SK-N-MC (cell line): ENCODE data around the gene AUNIP.

Source experiments
- DNase-seq: peaks from one replicate; pipeline ENCODE4 v3.0.0-alpha.2; 2011; ENCODE audit warnings: low read depth, low spot score
- H3K27ac ChIP-seq: fragments of 200-600 bp; sonication (generic); 2 replicates; pipeline ENCODE4 v1.5.1; 2016; ENCODE audit warnings: mixed run types
- H3K36me3 ChIP-seq: fragments of 200-600 bp; sonication (generic); 2 replicates; pipeline ENCODE4 v1.6.1; 2017; ENCODE audit warnings: antibody characterized with exemption, low read length, mixed read lengths; ENCODE audit not compliant: insufficient read depth
- H3K4me3 ChIP-seq: fragments of 200-600 bp; sonication (generic); 2 replicates; pipeline ENCODE4 v1.5.1; 2016
- H3K9ac ChIP-seq: fragments of 200-600 bp; sonication (generic); 2 replicates; pipeline ENCODE4 v1.8.0; 2017; ENCODE audit warnings: mixed run types, mixed read lengths; ENCODE audit not compliant: insufficient read length
- H3K9me3 ChIP-seq: fragments of 200-600 bp; sonication (generic); 2 replicates; pipeline ENCODE4 v1.6.1; 2017; ENCODE audit warnings: low read depth, mild to moderate bottlenecking, antibody characterized with exemption, low read length, moderate library complexity, mixed read lengths
- EZH2 ChIP-seq: fragments of 200-600 bp; sonication (generic); IDR thresholded peaks from one replicate; pipeline ENCODE4 v1.6.1; 2017; ENCODE audit warnings: antibody characterized with exemption
- FOXP2 ChIP-seq: optimal IDR thresholded peaks from 2 replicates; pipeline ENCODE3; 2011; ENCODE audit warnings: mild to moderate bottlenecking, moderate library complexity; ENCODE audit not compliant: insufficient read depth; ENCODE audit errors: extremely low read length, control extremely low read depth
- POLR2AphosphoS5 ChIP-seq: IDR thresholded peaks from 2 replicates; pipeline ENCODE4 v1.6.1; 2012; ENCODE audit warnings: mild to moderate bottlenecking, low read depth, low read length, borderline replicate concordance

The AUNIP gene

DNA sequence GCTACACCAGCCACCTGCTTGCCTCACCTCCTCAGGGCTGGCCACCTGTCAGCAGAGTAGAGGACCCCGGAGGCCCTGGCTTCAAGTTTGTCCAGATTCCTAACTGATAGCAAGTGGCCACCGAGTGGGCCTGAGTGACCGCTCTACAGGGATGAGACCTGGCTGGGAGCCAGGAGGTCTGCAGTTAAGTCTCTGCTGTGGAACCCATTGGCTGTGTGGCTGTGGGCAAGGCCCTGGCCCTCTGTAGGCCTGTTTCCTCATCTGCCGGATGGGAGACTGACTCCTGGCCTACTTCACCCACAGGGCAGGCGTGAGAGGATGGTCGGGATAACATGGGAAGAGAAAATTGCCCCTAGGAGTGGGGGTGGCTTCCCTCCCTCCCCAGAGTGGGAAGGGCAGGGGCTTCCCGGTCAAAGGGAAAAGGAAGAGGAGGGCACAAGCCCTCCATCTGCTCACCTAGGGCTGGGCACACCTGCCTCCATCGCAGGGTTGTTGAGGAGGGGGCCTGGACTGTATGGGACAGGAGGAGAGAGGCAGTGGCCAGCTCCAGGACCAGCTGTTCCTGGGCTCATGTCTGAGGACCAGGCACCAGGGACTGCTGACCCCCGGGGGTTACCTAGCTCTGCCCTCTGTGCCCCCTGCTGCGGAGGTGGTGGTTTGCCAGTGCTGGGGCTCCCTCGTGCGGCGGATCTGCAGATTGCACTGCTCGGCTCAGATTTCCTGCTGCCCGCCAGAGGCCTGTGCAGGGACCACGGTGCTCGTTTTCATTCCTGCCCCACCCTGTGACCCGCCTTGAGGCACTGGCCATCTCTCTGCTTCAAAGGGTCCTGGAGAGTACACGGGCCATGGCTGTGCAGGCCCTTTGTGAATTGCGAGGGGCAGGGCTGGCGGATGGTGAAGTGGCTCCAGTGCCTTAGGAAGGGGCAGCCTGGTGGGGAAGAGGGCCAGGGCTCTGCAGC is 48.6 kb downstream of the AUNIP start:
- DNase-seq = no peak
- no peak overlapping the region for H3K4me3 ChIP-seq
- no peaks in the 10 kb centered on the region for H3K36me3 ChIP-seq
- no peak overlapping the region for H3K27ac ChIP-seq
- H3K9ac ChIP-seq = no peak overlapping the region
- TF ChIP-seq FOXP2 (no peak), EZH2 (no peak), POLR2AphosphoS5 (no peak)
- H3K9me3 ChIP-seq = no peaks in the 10 kb centered on the region

- no peak for TF ChIP-seq FOXP2
- no peak for TF ChIP-seq POLR2AphosphoS5
- TF ChIP-seq EZH2 = no peak
- Histone ChIP-seq H3K9ac (no peak overlapping the region), H3K27ac (no peak overlapping the region), H3K4me3 (no peak overlapping the region), H3K36me3 (no peaks in the 10 kb centered on the region), H3K9me3 (no peaks in the 10 kb centered on the region)
- no peak for DNase-seq
These were observed 49.3 kb downstream of the AUNIP start for GRCh38 chr1:25809929-25810328.

DNA sequence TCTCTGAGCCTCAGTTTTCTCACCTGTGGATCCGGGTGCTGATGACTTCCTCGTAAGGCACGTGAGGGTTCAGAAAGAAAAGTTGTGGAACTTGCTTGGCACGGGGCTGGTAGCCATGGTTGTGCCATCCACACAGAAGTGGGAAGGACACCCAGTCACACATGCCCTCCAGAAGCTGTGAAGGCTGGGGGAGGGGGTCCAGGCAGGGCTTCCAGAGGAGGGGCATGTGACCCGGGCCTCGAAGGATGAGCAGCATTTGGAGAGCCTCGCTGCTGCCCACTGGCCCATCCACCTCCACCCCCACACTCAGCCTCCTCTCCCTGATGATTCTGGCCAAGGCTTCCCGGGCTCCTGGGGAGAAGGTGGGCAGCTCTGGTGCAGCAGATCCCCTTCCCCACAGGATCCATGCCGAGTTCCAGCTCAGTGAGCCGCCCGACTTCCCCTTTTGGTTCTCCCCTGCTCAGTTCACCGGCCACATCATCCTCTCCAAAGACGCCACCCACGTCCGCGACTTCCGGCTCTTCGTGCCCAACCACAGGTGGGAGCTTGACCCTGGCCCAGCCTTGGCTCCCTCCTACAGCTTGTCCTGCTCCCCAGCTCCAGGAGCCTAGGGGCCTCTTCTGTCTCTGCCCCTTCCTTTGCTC is 49.9 kb downstream of the AUNIP start:
- Histone ChIP-seq H3K36me3 (no peaks in the 10 kb centered on the region), H3K27ac (no peak overlapping the region), H3K9me3 (no peaks in the 10 kb centered on the region), H3K9ac (no peak overlapping the region), H3K4me3 (no peak overlapping the region)
- no peak for DNase-seq
- TF ChIP-seq FOXP2 (no peak), EZH2 (no peak)

GRCh38 chr1:25808481-25809244 is 50.6 kb downstream of the AUNIP start:
- no peak for DNase-seq
- no peak overlapping the region for H3K4me3 ChIP-seq
- H3K9me3 ChIP-seq = no peaks in the 10 kb centered on the region
- no peaks in the 10 kb centered on the region for H3K36me3 ChIP-seq
- no peak overlapping the region for H3K27ac ChIP-seq
- TF ChIP-seq FOXP2 (no peak), POLR2AphosphoS5 (no peak), EZH2 (no peak)
- H3K9ac ChIP-seq = no peak overlapping the region

GRCh38 chr1:25807480-25808390 is 51.5 kb downstream of the AUNIP start:
- Histone ChIP-seq H3K9ac (no peak overlapping the region), H3K36me3 (no peaks in the 10 kb centered on the region), H3K4me3 (no peak overlapping the region), H3K9me3 (no peaks in the 10 kb centered on the region), H3K27ac (no peak overlapping the region)
- no peak for TF ChIP-seq FOXP2
- TF ChIP-seq POLR2AphosphoS5 = no peak
- no peak for TF ChIP-seq EZH2
- DNase-seq = no peak

DNA sequence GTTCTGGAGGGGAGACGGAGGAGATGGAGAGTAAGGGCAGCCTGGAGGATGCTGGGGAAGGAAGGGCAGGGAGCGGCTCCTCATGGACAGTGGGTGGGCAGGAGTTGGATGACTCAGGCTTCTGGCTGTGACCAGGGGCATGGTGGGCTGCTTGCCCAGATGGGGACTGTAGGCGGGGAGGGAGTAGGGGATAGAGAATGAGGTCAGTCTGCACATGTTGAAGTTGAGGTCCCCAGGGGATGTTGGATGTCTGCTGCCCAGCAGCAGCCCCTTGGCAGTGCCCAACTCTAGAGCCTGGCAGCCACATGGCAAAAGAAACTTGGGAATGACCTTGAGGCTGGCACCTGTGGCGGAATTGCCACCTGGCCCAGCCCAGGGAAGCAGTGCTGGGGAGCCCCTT is 52.8 kb downstream of the AUNIP start:
- Histone ChIP-seq H3K9me3 (no peaks in the 10 kb centered on the region), H3K27ac (no peak overlapping the region), H3K36me3 (no peaks in the 10 kb centered on the region), H3K4me3 (no peak overlapping the region), H3K9ac (no peak overlapping the region)
- TF ChIP-seq POLR2AphosphoS5 (no peak), FOXP2 (no peak), EZH2 (no peak)
- DNase-seq = no peak

DNA sequence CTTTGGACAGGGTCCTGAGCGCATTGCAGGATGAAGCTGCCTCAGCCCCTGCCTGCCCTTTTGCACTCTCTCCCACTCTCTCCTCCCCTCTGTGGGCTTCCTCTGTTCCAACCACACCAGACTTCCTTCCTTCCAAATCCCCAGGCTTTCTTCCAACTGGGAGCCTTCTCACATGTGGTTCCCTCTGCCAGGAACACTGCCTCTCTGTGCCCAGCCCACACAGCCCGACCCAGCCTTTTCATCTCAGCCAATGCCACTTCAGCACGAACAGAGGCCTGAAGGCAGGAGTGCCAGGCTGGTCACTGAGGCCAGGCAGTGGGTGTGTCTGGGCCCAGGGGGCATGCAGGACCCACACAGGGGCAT is 53.4 kb downstream of the AUNIP start:
- H3K9me3 ChIP-seq = no peaks in the 10 kb centered on the region
- TF ChIP-seq EZH2 (no peak), FOXP2 (no peak), POLR2AphosphoS5 (no peak)
- no peaks in the 10 kb centered on the region for H3K36me3 ChIP-seq
- DNase-seq = no peak
- no peak overlapping the region for H3K4me3 ChIP-seq
- H3K9ac ChIP-seq = no peak overlapping the region
- H3K27ac ChIP-seq = no peak overlapping the region
